ENCODE results near the gene PEAK3. TPM values are rescaled to one million over a fixed set of nuclear protein-coding genes. Genes with fewer than 3 reads are reported as not detected.

The PEAK3 gene
- total and polyA plus RNA-seq, 4 donors = 0.11 to 0.20 (median 0.16) TPM; not detected in 1

- Histone ChIP-seq H3K27me3 (ENCODE audit: control insufficient read depth, insufficient read depth, low read length) (no peaks in the 10 kb centered on the region), H3K4me3 (ENCODE audit: low read depth, low read length) (no peak overlapping the region), H3K27ac (ENCODE audit: low read depth, low read length) (no peak overlapping the region), H3K4me1 (ENCODE audit: control insufficient read depth, insufficient read depth, low read length) (peaks cover 5% of the 10 kb centered on the region), H3K36me3 (ENCODE audit: control insufficient read depth, insufficient read depth, low read length) (no peaks in the 10 kb centered on the region), H3K9me3 (ENCODE audit: control insufficient read depth, insufficient read depth, low read length) (no peaks in the 10 kb centered on the region)
- no peak for DNase-seq (ENCODE audit: low read depth in 4 of 6, low spot score in 6 of 6)
- WGBS (ENCODE audit: insufficient coverage) = 95% methylated on average over 5 of the region's 7 CpGs
Observed at GRCh38 chr19:2261438-2262172, 20.4 kb downstream of the PEAK3 start.

- H3K4me3 ChIP-seq (ENCODE audit: low read depth, low read length) = no peak overlapping the region
- no peaks in the 10 kb centered on the region for H3K9me3 ChIP-seq (ENCODE audit: control insufficient read depth, insufficient read depth, low read length)
- DNase-seq (ENCODE audit: low read depth in 4 of 6, low spot score in 6 of 6) = no peak
- 76% methylated on average over 10 of the region's 11 CpGs for WGBS (ENCODE audit: insufficient coverage)
- no peaks in the 10 kb centered on the region for H3K36me3 ChIP-seq (ENCODE audit: control insufficient read depth, insufficient read depth, low read length)
- H3K27ac ChIP-seq (ENCODE audit: low read depth, low read length) = no peak overlapping the region
- no peaks in the 10 kb centered on the region for H3K27me3 ChIP-seq (ENCODE audit: control insufficient read depth, insufficient read depth, low read length)
- H3K4me1 ChIP-seq (ENCODE audit: control insufficient read depth, insufficient read depth, low read length) = no peaks in the 10 kb centered on the region
Observed at GRCh38 chr19:2260341-2260805, 21.6 kb downstream of the PEAK3 start.

GRCh38 chr19:2259336-2259735, 22.6 kb downstream of the PEAK3 start:
- Histone ChIP-seq H3K4me3 (ENCODE audit: low read depth, low read length) (no peak overlapping the region), H3K36me3 (ENCODE audit: control insufficient read depth, insufficient read depth, low read length) (no peaks in the 10 kb centered on the region), H3K4me1 (ENCODE audit: control insufficient read depth, insufficient read depth, low read length) (no peaks in the 10 kb centered on the region), H3K9me3 (ENCODE audit: control insufficient read depth, insufficient read depth, low read length) (no peaks in the 10 kb centered on the region), H3K27ac (ENCODE audit: low read depth, low read length) (no peak overlapping the region), H3K27me3 (ENCODE audit: control insufficient read depth, insufficient read depth, low read length) (peaks cover under 1% of the 10 kb centered on the region)
- no peak for DNase-seq (ENCODE audit: low read depth in 4 of 6, low spot score in 6 of 6)
- WGBS (ENCODE audit: insufficient coverage) = 89% methylated on average over 5 of the region's 5 CpGs

GRCh38 chr19:2255982-2256685, 25.8 kb downstream of the PEAK3 start, which contains the start of gene JSRP1:
TSS of gene JSRP1 (minus strand) at chr19:2256417. CDS start at chr19:2255314, 1,103 bp downstream.
- H3K4me3 ChIP-seq (ENCODE audit: low read depth, low read length) = no peak within 1 kb of the TSS
- no peak within 1 kb of the TSS for H3K27ac ChIP-seq (ENCODE audit: low read depth, low read length)
- peaks cover 28% of the 10 kb centered on the region for H3K27me3 ChIP-seq (ENCODE audit: control insufficient read depth, insufficient read depth, low read length)
- H3K36me3 ChIP-seq (ENCODE audit: control insufficient read depth, insufficient read depth, low read length) = no peaks in the 10 kb centered on the region
- H3K4me1 ChIP-seq (ENCODE audit: control insufficient read depth, insufficient read depth, low read length) = peaks cover 24% of the 10 kb centered on the region
- DNase-seq (ENCODE audit: low read depth in 4 of 6, low spot score in 6 of 6) = no peak
- 71% methylated on average over 21 of the region's 24 CpGs for WGBS (ENCODE audit: insufficient coverage)
- H3K9me3 ChIP-seq (ENCODE audit: control insufficient read depth, insufficient read depth, low read length) = no peaks in the 10 kb centered on the region

GRCh38 chr19:2255112-2255845, 26.7 kb downstream of the PEAK3 start:
- no peaks in the 10 kb centered on the region for H3K36me3 ChIP-seq (ENCODE audit: control insufficient read depth, insufficient read depth, low read length)
- H3K27me3 ChIP-seq (ENCODE audit: control insufficient read depth, insufficient read depth, low read length) = peaks cover 35% of the 10 kb centered on the region
- H3K9me3 ChIP-seq (ENCODE audit: control insufficient read depth, insufficient read depth, low read length) = no peaks in the 10 kb centered on the region
- H3K4me3 ChIP-seq (ENCODE audit: low read depth, low read length) = no peak overlapping the region
- DNase-seq (ENCODE audit: low read depth in 4 of 6, low spot score in 6 of 6) = no peak
- peaks cover 27% of the 10 kb centered on the region for H3K4me1 ChIP-seq (ENCODE audit: control insufficient read depth, insufficient read depth, low read length)
- 68% methylated on average over 16 of the region's 16 CpGs for whole genome bisulfite sequencing (ENCODE audit: insufficient coverage)
- H3K27ac ChIP-seq (ENCODE audit: low read depth, low read length) = no peak overlapping the region

GRCh38 chr19:2254064-2254872, 27.7 kb downstream of the PEAK3 start:
- H3K27me3 ChIP-seq (ENCODE audit: control insufficient read depth, insufficient read depth, low read length) = peaks cover 45% of the 10 kb centered on the region
- peak in 1 of 6 donors; percentile 57 for DNase-seq (ENCODE audit: low read depth in 4 of 6, low spot score in 6 of 6)

GRCh38 chr19:2253106-2254063, 28.6 kb downstream of the PEAK3 start:
- no peak overlapping the region for H3K27ac ChIP-seq (ENCODE audit: low read depth, low read length)
- H3K4me1 ChIP-seq (ENCODE audit: control insufficient read depth, insufficient read depth, low read length) = peaks cover 33% of the 10 kb centered on the region
- no peak for DNase-seq (ENCODE audit: low read depth in 4 of 6, low spot score in 6 of 6)
- H3K36me3 ChIP-seq (ENCODE audit: control insufficient read depth, insufficient read depth, low read length) = peaks cover 18% of the 10 kb centered on the region
- 4% methylated on average over 76 of the region's 77 CpGs for WGBS (ENCODE audit: insufficient coverage)
- no peak overlapping the region for H3K4me3 ChIP-seq (ENCODE audit: low read depth, low read length)
- peaks cover 51% of the 10 kb centered on the region for H3K27me3 ChIP-seq (ENCODE audit: control insufficient read depth, insufficient read depth, low read length)
- no peaks in the 10 kb centered on the region for H3K9me3 ChIP-seq (ENCODE audit: control insufficient read depth, insufficient read depth, low read length)

More at GRCh38 chr19:2254064-2254872, 27.7 kb downstream of the PEAK3 start:
- Histone ChIP-seq H3K4me3 (ENCODE audit: low read depth, low read length) (no peak overlapping the region), H3K36me3 (ENCODE audit: control insufficient read depth, insufficient read depth, low read length) (peaks cover 9% of the 10 kb centered on the region), H3K9me3 (ENCODE audit: control insufficient read depth, insufficient read depth, low read length) (no peaks in the 10 kb centered on the region), H3K27ac (ENCODE audit: low read depth, low read length) (no peak overlapping the region), H3K4me1 (ENCODE audit: control insufficient read depth, insufficient read depth, low read length) (peaks cover 33% of the 10 kb centered on the region)
- 51% methylated on average over 17 of the region's 20 CpGs for WGBS (ENCODE audit: insufficient coverage)

- Histone ChIP-seq H3K27ac (ENCODE audit: low read depth, low read length) (no peak overlapping the region), H3K36me3 (ENCODE audit: control insufficient read depth, insufficient read depth, low read length) (peaks cover 25% of the 10 kb centered on the region), H3K9me3 (ENCODE audit: control insufficient read depth, insufficient read depth, low read length) (no peaks in the 10 kb centered on the region), H3K4me3 (ENCODE audit: low read depth, low read length) (no peak overlapping the region), H3K27me3 (ENCODE audit: control insufficient read depth, insufficient read depth, low read length) (peaks cover 51% of the 10 kb centered on the region), H3K4me1 (ENCODE audit: control insufficient read depth, insufficient read depth, low read length) (peaks cover 33% of the 10 kb centered on the region)
- no peak for DNase-seq (ENCODE audit: low read depth in 4 of 6, low spot score in 6 of 6)
- WGBS (ENCODE audit: insufficient coverage) = 9% methylated on average over 18 of the region's 18 CpGs
Observed at GRCh38 chr19:2252797-2253105, 29.2 kb downstream of the PEAK3 start.

All from spinal cord (tissue), 10 donors.